EL (cell line): ENCODE measurements around the gene GSN.

Source experiments
- DNase-seq: peaks from one replicate; pipeline ENCODE4 v3.0.0-alpha.2; 2016

The GSN gene

DNA sequence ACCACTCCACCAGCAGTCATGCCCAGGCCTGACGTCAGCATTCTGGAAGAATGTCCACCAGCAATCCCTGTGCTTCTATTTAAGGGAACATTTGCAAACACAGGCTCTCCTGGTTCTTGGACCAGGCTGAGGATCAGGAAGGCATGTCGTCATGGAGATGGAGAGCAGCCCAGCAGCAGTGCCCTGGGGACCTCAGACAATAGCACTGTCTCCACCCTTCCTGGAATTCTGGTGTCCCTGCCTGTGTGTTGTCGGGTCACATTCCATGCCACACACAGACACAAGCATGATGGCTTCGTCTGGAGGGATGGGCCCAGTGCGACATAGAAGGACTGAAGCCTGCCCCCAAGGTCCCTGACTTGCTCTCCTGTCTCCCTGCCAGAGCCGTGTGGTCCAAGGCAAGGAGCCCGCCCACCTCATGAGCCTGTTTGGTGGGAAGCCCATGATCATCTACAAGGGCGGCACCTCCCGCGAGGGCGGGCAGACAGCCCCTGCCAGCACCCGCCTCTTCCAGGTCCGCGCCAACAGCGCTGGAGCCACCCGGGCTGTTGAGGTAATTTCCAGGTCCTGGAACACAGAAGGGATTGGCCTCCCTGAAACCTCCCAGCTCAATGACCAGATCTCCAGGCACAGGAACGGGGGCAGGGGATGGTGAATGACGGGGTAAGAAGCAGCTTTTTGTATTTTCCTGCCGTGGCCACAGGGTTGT, 58.3 kb downstream of the GSN start:
- DNase-seq = peak; percentile 45

DNA sequence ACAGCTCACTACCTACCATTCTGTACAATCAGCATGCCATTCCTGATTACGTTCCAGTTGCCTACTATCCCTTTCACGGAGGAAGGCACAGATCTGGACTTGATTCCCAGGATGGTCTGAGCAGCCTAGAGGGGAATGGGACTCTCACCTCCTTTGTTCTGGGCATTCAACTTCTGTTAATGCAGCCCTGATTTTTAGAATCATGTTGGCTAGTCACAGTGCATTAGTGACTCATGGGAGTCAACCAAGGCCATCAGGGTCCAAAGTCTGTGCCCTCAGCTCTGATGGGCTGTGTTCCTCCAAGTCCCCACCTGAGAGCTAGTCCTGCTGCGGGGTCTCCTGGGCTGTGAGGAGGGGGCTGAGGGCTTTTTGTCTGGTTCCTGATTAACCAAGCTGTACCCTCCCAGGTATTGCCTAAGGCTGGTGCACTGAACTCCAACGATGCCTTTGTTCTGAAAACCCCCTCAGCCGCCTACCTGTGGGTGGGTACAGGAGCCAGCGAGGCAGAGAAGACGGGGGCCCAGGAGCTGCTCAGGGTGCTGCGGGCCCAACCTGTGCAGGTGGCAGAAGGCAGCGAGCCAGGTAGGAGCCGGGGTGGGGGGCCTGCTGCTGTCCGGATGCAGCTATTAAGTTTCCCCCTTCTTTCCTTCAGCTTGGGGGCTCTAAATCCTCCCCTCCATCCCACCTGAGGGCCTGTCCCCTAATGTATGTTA, 59.1 kb downstream of the GSN start:
- DNase-seq = no peak

DNA sequence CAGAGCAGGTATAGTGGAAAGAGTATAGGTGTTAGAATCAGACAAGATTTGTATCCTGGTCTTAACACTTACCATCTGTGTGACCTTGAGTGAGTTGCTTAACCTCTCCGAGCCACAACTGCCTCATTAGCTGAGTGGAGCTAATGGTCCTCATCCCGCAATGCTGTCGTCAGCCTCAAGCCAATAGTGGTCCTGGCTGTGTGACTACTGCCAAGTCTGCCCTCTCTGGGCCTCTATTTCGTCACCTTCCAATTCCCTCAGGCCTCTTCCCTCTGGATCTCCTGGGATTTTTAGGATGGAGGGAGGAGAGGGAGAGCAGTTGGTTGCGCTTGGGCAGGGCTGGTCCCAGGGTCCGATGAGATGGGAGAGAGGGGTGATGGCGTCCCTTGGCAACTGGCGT, 60.5 kb downstream of the GSN start:
- no peak for DNase-seq

DNA sequence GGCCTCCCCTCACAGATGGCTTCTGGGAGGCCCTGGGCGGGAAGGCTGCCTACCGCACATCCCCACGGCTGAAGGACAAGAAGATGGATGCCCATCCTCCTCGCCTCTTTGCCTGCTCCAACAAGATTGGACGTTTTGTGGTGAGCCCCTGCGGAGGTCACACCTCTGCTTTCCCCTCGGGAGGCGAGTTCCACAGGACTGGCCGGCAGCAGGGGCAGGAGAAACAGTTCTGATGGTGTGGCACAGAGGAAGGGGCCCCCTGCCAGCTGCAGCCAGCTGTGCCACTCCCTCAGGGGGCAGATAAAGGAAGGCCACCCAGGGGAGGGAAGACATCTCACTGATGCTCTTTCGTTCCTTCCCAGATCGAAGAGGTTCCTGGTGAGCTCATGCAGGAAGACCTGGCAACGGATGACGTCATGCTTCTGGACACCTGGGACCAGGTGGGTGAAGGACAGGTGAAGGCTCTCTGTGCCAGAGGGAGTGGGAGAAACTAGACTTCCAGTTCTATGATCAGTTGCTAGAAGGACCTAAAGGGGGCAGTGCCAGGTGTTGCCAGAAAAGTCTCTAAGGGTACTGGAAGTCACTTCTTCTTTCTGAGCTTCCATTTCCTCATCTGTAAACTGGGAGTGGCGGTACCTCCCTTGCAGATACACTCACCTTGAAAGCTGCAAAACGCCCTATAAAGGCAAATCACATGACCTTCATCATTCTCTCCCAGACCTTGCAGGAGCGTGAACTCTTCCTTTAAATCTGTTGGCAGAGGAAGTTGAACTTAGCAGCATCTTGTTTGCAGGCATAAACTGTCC, 61.1 kb downstream of the GSN start:
- DNase-seq = no peak

DNA sequence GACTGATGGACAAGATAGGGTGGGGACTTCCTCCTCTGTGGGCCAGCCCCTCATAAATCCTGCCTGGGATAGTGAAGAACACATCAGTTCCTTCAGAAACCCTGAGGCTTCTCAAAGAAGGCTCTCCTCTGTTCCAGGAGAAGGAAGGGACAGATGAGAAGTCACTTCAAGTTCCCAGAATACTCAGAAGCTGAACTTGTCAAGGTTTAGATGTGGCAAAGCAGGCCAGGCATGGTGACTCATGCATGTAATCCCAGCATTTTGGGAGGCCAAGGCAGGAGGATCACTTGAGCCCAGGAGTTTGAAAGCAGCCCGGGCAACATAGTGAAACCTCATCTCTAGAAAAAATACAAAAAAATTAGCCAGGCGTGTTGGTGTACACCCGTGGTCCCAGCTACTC, 63.6 kb downstream of the GSN start:
- no peak for DNase-seq

DNA sequence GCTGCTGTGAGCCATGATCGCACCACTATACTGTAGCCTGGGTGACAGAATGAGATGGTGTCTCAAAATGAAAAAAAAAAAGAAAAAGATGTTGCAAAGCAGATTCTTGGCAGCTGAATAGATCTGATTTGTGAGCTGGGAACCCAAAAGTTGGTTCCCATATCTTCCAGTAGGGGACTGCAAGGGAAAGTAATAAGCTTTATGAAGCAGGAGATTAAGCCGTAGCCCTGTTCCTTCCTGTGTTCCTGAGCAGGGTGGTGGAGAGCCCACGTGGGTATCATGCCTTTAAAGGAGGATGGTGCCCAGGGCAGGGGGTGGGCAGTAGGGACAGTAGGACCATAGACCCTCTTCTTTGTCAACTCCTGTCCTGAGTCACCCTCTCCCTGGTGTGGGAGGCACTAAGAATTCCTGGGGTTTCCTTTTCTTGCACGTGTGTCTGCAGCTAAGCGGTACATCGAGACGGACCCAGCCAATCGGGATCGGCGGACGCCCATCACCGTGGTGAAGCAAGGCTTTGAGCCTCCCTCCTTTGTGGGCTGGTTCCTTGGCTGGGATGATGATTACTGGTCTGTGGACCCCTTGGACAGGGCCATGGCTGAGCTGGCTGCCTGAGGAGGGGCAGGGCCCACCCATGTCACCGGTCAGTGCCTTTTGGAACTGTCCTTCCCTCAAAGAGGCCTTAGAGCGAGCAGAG, 64.2 kb downstream of the GSN start:
- peak; percentile 57 for DNase-seq

DNA sequence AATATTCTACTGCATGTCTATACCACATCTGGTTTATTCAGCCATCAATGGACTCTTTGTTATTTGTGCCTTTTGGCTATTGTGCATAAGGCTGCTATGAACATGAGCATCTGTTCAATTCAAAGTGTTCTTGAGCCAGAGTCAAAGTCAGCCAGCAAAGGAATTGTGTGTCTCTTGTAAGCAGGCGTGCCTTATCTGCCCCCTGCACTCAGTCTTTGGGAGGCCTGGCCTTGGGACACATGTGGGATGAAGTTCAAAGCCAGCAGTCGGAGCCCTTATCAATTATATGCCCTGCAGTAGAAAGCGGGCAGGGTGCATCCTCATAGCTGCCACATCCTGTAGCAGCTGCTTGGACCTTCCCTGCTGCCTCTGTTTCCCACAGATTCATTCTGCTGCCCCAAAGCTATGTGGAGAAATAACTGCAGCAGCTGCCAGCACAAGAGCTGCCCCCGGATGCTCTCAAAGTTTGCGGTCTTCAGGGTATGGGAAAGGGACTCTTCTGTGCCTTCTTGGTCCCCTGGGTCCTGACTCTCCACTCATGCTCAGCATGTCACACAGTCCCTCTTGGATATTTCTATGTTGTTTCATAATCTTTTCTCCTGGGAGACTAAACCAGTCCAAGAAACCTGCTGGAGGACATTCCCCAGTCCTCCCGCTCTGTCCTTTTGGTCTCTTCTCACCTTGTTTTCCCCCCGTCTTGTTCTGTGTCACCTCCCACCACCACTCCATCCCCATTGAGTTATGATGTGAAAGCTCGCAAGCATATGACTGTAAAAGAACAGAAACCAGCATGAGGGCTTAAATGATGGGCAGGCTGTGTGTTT, 66.2 kb downstream of the GSN start:
- no peak for DNase-seq

DNA sequence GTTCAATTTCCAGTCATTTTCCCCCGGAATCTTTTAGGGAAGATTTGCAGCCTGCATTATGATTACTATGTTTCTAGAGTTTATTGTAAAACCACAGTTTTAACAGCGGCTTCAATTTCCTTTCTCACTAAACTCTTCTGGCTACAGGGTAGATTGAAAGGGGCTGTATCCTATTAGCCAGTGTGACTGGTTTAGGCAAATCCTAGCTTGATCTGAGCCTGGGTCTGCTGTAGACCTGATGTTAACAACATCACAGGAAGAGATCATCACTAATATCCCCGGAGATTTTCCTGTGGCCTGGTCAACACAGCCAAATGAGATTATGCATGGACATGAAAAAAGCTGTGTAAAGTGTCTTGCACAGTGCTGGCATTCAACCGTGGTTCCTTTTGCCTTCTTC, 68.7 kb downstream of the GSN start:
- DNase-seq = no peak

DNA sequence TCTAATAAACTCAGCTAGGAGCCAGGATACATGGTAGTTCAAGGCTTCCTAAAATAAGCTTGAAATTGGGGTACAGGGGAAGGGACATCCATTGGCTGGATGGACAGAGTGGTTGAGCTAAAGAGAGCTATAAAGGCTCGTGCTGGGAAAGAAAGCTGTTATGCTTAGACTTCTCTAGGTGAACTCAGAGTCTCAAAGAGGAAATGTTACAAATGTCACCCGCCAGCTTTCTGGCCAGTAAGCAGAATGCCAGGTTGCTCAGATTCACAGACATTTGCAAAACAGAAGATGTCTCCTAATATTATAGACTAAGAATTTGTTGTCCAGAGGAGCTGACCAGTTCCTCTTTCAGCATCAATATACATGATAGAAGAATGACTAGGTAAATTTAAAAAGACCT, 71.5 kb downstream of the GSN start:
- no peak for DNase-seq

DNA sequence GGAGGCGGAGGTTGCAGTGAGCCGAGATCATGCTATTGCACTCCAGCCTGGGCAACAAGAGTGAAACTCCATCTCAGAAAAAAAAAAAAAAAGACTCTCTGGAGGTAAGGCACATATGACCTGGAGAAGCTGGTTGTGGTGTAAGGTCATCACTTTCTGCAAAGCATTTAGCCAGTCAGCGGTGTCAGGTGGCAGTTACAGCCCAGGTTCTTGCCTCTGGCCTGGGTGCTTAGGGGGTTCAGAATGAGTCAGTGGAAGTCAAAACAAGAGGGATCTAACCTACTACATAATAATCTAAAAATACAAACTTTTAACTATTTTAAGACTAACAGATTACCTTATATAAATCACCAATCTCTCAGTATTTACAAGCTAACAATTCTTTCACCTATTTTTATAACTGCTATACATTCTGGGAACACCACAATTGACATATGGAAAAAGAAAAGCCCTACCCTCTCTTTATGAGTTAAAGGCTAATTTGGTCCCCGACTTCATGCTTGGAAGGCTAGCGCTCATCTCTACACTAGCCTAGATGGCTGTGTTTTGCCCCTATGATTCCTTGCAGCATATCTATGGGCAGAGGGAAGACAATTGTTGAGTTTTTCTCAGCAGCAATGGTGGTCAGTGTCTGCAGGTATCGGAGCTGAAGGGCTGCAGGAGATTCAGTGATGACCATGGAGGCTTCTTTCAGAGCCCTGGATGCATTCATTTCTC, 72.9 kb downstream of the GSN start:
- DNase-seq = no peak

DNA sequence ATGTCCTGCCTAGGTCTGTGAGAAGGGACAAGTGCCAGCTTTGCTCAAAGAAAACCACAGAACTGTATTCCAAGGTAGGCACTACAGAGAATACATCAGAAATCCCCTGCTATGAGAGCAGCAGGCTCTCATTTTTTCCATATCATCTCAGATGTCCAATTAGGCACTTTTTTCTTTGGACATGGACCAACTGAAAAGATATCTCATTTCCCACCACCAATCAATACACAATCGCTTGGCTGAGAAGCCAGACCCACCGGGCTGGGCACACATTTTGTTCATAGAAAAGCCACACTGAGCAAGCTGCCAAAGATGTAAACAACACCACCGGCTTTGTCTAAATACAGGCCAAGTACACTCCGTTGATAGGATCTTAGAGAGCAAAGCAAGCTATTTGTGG, 76.2 kb downstream of the GSN start:
- no peak for DNase-seq

DNA sequence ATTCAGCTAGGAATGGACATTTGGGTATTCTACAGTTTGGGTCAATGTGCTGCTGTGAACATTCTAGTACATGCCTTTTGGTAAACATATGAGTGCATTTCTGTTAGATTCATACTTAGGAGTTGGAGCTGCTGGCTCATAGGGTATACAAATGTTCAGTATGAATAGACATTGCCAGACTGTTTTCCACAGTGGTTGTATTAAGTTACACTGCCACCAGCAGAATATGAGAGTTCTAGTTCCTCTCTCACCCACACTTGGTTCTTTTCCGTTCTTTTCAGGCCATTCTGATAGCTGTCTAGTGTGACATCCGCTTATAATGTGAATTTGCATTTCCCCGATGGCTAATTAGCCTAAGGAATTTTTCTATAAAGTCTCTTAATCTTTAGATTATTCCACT, 77.1 kb downstream of the GSN start:
- no peak for DNase-seq

DNA sequence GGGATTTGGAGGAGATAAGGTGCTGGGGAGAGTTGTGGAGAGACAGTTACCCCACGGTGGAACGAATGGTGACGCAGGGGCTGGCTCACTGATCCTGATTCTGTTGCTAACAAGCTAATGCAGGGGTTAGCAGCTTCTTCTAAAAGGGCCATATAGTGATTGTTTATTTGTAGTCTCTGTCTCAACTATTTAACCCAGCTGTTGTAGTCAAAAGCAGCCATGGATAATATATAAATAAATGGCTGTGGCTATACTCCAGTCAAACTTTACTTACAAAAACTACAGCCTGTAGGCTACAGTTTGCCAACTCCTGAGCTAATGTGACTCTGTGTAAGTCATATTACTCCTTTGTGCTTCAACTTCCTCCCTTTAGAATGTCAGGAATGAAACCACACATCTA, 80.3 kb downstream of the GSN start:
- no peak for DNase-seq

DNA sequence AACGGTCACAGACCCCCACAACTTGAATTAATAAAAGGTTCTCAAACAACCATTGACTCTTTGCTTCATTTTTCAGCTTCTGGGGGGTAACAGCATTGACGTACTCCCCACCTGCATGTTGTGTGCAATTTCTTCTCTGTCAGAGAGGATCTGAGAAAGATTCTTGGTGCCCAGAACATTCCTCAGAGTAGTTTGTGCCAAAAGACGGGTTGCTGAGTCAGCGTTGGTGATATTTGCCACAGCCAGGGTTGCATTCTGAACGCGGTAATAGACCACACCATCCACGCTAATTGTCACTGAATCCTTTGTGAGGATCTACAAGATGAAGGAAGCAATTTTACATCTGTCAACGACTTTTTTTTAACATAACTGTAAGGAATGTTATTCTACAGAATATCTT, 81.0 kb downstream of the GSN start:
- DNase-seq = no peak

DNA sequence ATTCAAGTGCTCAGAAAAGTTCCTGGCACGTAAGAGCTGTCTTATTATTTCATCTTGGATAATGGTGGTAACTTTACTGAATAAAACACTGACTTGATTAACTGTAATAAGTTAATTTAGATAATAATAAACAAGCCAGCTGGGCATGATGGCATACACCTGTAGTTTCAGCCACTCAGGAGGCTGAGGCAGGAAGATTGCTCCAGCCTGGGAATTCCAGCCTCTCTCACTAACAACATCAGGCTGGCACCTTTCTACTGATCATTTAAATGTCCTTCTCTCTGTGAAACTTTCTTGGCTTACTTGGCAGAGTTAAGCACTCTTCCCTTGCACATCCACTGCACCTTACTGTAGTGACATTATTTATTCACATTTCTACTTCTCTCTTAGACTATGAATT, 82.1 kb downstream of the GSN start:
- no peak for DNase-seq

DNA sequence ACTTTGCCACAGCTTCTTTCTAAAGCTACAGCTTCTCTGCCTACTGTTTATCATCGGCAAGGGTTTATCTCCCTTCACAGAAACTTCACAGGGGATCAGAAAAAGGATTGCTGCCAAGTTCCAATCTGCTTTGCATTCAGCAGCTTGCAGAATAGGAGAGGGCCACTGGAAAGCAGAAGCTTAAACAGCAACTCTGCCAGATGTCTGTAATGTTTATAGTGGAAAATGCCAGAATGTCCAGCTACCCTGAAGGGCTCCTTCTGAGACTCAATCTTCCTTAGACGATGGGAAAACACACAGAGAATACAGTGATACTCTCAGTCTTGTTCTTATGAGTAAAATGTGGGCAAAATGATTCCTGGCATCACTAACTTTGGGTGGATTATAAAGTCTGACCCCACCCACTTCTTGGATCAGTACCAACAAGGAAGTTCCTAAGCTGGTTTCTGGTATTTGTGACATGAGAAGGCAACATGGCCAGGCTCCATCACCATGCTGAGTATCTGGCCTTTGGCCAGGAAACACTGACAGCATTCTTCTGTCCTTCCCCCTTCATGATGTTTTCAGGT, 83.1 kb downstream of the GSN start:
- peak; percentile 91 for DNase-seq

DNA sequence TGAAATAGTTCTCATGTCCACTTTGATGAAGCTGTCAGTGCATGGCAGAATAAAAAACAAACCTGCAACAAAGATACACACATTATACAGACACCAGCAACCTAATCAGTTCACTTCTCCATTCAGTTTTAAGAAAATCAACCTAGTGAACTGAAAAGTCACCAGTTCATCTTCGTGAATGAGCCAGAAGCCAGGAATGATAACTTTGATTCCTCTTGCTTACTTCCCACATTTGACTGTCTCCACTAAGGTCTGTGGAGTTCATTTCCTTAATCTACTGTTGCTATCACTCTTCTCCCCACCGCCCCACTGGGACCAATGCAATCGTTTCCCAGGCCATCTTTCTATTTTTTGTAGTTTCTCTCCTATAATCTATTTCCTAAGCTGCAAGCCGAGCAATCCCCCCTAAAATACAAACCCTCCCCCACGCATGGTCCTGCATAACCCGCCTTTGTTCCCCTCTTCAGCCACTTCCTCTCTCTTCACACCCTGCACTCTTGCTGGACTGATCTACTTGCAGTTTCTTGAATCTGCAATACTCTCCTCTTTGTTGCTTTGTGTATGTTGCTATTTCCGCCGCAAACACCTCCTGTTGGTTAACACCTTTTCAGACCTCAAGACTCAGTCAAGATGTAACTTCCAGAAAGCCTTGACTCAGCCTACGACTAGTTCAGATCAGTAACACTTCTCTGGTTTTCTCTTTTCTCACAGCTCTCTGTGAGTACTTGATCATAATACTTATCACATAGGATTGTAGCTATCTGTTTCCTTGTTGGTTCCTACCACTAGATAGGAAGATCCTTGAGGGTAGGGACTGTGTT, 85.5 kb downstream of the GSN start:
- no peak for DNase-seq

DNA sequence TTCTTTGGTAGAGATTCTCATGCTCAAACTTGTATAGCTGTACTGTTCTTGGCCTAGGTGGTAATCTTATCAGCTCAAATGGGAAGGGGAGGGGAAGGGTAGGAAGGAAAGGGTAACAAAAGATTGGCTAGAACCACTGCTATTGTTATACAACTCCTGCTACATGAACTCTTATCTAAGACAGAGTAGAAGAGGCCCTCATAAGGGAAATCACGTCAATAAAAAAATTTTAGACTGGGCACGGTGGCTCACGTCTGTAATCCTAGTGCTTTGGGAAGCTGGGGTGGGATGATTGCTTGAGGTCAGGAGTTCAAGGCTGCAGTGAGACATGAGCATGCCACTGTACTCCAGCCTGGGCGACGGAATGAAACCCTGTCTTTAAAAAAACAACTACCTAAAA, 86.2 kb downstream of the GSN start:
- DNase-seq = no peak

DNA sequence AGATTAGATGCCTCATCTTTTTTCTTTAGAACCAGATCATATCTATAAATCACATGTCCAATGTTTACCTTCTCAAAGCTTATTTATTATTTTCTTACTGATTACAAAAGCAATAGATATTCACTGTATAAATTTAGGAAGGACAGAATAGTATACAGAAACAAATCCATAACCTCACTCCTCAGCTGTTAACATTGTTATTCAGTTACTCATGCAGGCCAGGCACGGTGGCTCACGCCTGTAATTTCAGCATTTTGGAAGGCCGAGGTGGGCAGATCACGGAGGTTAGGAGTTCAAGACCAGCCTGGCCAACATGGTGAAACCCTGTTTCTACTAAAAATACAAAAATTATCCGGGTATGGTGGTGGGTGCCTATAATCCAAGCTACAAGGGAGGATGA, 86.8 kb downstream of the GSN start:
- DNase-seq = no peak

DNA sequence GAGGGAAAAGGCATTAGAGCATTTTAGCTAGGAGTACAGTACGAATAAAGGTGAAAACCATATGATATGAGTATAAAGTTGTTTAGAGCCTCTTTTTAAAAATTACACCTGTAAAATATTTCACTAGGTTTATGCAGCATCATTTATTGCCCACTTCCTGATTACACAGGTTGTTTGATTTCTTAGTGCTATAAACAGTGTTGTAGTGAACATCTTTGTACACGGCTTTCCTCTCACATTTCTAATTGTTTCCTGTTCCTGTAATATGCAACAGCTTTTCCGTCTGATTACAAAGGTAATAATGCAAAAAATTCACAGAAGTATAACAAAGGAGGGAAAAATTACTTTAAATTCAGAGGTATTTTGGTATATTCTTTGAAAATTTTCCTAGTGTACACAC, 89.0 kb downstream of the GSN start:
- DNase-seq = no peak

DNA sequence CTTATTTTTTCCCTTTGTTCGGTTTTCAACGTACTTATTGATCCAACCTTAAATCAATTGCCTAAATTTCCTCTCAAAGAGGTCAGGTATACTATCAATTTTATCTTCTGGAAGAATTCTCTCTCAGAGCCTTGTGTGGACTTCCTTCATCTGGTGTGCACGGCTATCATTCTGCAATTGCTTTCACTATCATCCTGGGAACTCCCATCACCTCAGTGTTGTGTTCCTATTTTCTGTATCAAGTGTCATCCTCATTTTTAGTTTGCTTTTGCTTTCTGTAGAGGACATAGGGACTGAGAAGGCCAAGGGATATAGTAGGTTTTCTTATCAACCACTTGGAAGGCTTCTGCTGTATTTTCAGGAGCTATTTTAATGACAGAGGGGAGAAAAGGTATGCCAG, 90.8 kb downstream of the GSN start:
- no peak for DNase-seq
